Measurements from ENCODE around the gene RNF144B. TPM values are rescaled to one million over a fixed set of nuclear protein-coding genes. Genes with fewer than 3 reads are reported as not detected.

Gene RNF144B
- total RNA-seq, 2 donors from 2014 or later, result 4.2 to 4.4 TPM

- Histone ChIP-seq H3K27ac (no peak overlapping the region), H3K4me3 (no peak overlapping the region), H3K36me3 (no peaks in the 10 kb centered on the region), H3K9ac (ENCODE audit: low read depth in 2 of 2, low read length in 2 of 2) (no peak overlapping the region), H3K4me1 (no peaks in the 10 kb centered on the region), H3K9me3 (no peaks in the 10 kb centered on the region), H3K27me3 (no peaks in the 10 kb centered on the region)
- TF ChIP-seq, protein P1, sequence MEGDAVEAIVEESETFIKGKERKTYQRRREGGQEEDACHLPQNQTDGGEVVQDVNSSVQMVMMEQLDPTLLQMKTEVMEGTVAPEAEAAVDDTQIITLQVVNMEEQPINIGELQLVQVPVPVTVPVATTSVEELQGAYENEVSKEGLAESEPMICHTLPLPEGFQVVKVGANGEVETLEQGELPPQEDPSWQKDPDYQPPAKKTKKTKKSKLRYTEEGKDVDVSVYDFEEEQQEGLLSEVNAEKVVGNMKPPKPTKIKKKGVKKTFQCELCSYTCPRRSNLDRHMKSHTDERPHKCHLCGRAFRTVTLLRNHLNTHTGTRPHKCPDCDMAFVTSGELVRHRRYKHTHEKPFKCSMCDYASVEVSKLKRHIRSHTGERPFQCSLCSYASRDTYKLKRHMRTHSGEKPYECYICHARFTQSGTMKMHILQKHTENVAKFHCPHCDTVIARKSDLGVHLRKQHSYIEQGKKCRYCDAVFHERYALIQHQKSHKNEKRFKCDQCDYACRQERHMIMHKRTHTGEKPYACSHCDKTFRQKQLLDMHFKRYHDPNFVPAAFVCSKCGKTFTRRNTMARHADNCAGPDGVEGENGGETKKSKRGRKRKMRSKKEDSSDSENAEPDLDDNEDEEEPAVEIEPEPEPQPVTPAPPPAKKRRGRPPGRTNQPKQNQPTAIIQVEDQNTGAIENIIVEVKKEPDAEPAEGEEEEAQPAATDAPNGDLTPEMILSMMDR (IDR thresholded peaks at IDR 0.05), result no peak
- no peak for DNase-seq
- intact Hi-C loops (cut with DNase I), result no loop called here
These were observed 37.1 kb downstream of the RNF144B start for GRCh38 chr6:18424201-18424600.

GRCh38 chr6:18425218-18425617 lies 38.1 kb downstream of the RNF144B start:
- no peak for DNase-seq
- Histone ChIP-seq H3K9ac (ENCODE audit: low read depth in 2 of 2, low read length in 2 of 2) (no peak overlapping the region), H3K36me3 (no peaks in the 10 kb centered on the region), H3K27ac (no peak overlapping the region), H3K4me3 (no peak overlapping the region), H3K4me1 (no peaks in the 10 kb centered on the region), H3K9me3 (no peaks in the 10 kb centered on the region), H3K27me3 (no peaks in the 10 kb centered on the region)
- TF ChIP-seq, protein P1 (IDR thresholded peaks at IDR 0.05), result no peak
- intact Hi-C loops (cut with DNase I), result no loop called here

- Histone ChIP-seq H3K4me1 (no peaks in the 10 kb centered on the region), H3K36me3 (no peaks in the 10 kb centered on the region), H3K27me3 (no peaks in the 10 kb centered on the region), H3K9ac (ENCODE audit: low read depth in 2 of 2, low read length in 2 of 2) (no peak overlapping the region), H3K4me3 (no peak overlapping the region), H3K9me3 (no peaks in the 10 kb centered on the region), H3K27ac (no peak overlapping the region)
- intact Hi-C loops (cut with DNase I), result no loop called here
- TF ChIP-seq, protein P1 (IDR thresholded peaks at IDR 0.05), result no peak
- no peak for DNase-seq
These were observed 40.1 kb downstream of the RNF144B start for GRCh38 chr6:18427296-18427695.

DNA sequence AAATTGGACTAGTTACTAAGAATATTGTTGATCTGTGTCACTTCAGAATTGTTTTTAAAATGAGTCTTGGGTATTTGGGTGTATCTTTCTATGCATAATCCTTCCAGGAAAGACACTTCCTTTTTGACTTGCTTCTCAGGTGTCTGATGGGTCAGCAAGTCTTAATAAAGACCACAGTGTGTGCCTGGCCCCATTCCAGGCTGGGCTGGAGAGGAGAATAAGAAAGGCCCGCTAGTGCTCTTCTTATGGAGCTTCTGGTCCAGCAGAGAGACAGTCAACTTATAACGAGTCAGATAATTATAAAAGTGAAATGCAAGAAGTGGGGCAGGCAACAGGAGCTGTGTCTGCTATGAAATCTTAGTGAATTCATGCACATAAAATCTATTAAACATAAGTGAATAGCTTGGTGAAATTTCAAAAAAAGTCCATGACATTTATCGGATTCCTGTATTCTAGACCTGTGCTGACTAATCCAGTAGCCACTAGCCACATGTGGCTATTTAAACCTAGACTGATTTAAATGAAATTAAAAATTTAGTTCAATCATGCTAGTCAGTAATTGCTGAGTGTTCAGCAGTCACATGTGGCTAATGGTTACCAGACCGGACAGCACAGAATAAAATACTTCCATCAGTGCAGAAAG lies 42.6 kb downstream of the RNF144B start:
- H3K4me3 ChIP-seq, result no peak overlapping the region
- DNase-seq, result no peak
- TF ChIP-seq, protein P1 (IDR thresholded peaks at IDR 0.05), result no peak
- intact Hi-C loops (cut with DNase I), result no loop called here
- no peaks in the 10 kb centered on the region for H3K36me3 ChIP-seq
- no peaks in the 10 kb centered on the region for H3K9me3 ChIP-seq
- no peaks in the 10 kb centered on the region for H3K4me1 ChIP-seq
- no peak overlapping the region for H3K27ac ChIP-seq
- no peak overlapping the region for H3K9ac ChIP-seq (ENCODE audit: low read depth in 2 of 2, low read length in 2 of 2)
- no peaks in the 10 kb centered on the region for H3K27me3 ChIP-seq

GRCh38 chr6:18431581-18431980 lies 44.4 kb downstream of the RNF144B start:
- H3K4me3 ChIP-seq, result no peak overlapping the region
- no peak for DNase-seq
- H3K36me3 ChIP-seq, result no peaks in the 10 kb centered on the region
- H3K4me1 ChIP-seq, result no peaks in the 10 kb centered on the region
- intact Hi-C loops (cut with DNase I), result no loop called here
- TF ChIP-seq, protein P1 (IDR thresholded peaks at IDR 0.05), result no peak
- H3K27ac ChIP-seq, result no peak overlapping the region
- no peak overlapping the region for H3K9ac ChIP-seq (ENCODE audit: low read depth in 2 of 2, low read length in 2 of 2)
- no peaks in the 10 kb centered on the region for H3K9me3 ChIP-seq
- no peaks in the 10 kb centered on the region for H3K27me3 ChIP-seq

Measured in colonic mucosa (tissue), 4 donors.